Measurements from ENCODE around the gene OR2F1.

Gene OR2F1

DNA sequence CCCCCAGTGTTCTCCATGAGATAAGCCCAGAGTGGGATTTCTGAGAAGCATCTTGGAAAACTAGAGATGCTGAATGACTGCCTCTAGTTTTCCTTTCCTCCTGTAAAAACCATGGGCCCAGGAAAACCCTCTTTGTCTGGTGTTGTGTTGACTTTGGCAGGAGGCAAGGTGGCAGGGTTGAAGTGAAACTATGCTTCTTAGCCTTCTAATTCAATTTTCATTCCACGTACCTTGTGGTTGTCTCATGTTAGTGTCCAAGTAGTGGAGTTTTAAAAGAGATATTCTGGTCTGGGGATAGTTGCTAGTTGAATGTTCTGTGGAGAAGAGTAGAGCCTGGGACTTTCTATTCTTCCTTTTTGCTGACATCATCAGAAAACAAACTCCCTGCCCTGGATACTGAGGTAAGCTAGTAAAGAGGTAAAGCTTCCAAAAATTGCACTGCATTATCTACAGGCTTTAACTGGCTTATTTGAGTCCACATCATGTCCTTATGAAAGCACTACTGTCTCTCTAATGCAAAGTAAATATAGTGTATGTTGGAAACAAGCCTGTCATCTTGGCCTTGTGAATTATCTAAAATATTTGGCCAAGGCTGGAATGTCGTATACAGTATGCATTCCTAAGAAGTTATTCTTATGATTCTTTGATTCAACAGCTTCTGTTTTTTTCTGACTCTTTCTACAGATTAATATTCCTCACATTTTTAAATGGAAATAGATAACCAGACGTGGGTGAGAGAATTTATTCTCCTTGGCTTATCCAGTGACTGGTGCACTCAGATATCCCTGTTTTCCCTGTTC is 19.9 kb upstream of the OR2F1 start, which contains the start of gene OR2F2:
Gene OR2F2 (plus strand): TSS at position 708 of the 800 bp plus-strand sequence. CDS start 0 bp downstream, at position 708.
- H3K27ac ChIP-seq (replicated peaks; ENCODE audit: low read length) = no peak within 1 kb of the TSS
- H3K27me3 ChIP-seq (ENCODE audit: control insufficient read depth in 3 of 3, insufficient read depth in 3 of 3, low read depth in 1 of 3, low read length in 3 of 3) = no peaks in the 10 kb centered on the region
- no peak within 1 kb of the TSS for H3K18ac ChIP-seq (ENCODE audit: low read length)

DNA sequence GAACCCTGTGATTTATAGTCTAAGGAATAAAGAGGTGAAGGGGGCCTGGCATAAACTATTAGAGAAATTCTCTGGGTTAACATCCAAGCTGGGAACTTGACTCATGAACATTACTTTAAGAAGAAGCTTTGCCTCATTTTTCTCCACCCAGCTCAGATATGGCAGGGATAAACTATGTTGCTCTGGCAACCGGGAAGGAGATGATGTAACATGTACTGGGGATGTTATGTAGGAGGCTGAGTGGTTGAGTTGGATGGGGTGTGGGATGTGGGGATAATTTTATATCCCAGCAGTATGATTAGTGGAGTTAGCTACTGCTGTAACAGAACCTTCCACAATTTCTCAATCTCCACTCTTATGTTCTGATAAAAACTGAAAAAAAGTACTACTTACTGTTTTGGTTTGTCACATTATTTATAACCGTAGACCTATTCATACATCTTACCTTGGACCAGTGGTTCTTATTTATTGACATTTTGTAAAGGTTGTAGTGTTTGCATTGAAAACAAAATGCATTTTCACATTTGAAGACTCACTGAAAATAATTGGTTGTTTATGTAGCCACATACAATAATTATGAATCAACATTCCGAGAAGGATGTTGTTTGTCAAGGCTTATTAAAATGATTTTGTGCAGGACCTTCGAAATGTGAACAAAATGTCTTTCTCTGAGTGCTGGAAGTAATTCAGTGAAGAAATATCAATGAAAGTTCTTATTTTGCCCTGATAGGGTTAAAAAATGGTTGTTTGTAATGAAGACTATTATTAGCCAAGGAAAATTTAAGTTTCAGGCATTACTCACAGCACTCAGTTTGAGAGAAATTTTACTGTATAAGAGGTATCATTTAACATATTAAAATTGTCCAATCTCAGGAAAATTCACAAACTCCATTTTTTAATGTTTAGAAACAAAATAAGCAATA is 18.3 kb upstream of the OR2F1 start:
- Histone ChIP-seq H2AFZ (ENCODE audit: low read length) (no peak overlapping the region), H2BK5ac (ENCODE audit: low read length) (no peak overlapping the region), H3K27ac (replicated peaks; ENCODE audit: low read length) (no peak overlapping the region), H3K23ac (ENCODE audit: low read depth, low read length, poor library complexity) (no peak overlapping the region), H3K79me1 (ENCODE audit: low read depth, low read length) (no peaks in the 10 kb centered on the region), H3K4me2 (ENCODE audit: insufficient read depth, low read length, poor library complexity, severe bottlenecking) (no peak overlapping the region), H3K18ac (ENCODE audit: low read length) (no peak overlapping the region), H2BK12ac (ENCODE audit: low read length) (no peak overlapping the region), H2AK5ac (ENCODE audit: low read depth, low read length) (no peak overlapping the region), H3K9me3 (replicated peaks in 1 of 2; ENCODE audit: control insufficient read depth in 2 of 2, insufficient read depth in 1 of 2, low read depth in 1 of 2, low read length in 2 of 2) (no peaks in the 10 kb centered on the region), H2BK15ac (ENCODE audit: low read length) (no peak overlapping the region), H3K36me3 (replicated peaks in 1 of 2; ENCODE audit: control insufficient read depth in 2 of 2, insufficient read depth in 2 of 2, low read length in 2 of 2) (no peaks in the 10 kb centered on the region), H4K91ac (ENCODE audit: low read depth, low read length, poor library complexity) (no peak overlapping the region), H2BK120ac (ENCODE audit: low read depth, low read length) (no peak overlapping the region), H3K4me3 (ENCODE audit: low read length in 2 of 2) (no peak overlapping the region), H3K4ac (ENCODE audit: low read length) (no peak overlapping the region), H3K14ac (ENCODE audit: low read length) (no peak overlapping the region), H4K8ac (ENCODE audit: low read depth, low read length) (no peak overlapping the region), H3K9ac (ENCODE audit: low read depth, low read length, poor library complexity) (no peak overlapping the region), H3K27me3 (ENCODE audit: control insufficient read depth in 3 of 3, insufficient read depth in 3 of 3, low read depth in 1 of 3, low read length in 3 of 3) (no peaks in the 10 kb centered on the region), H3K4me1 (ENCODE audit: control insufficient read depth in 2 of 2, insufficient read depth in 1 of 2, low read depth in 1 of 2, low read length in 2 of 2) (no peaks in the 10 kb centered on the region)
- no CpG with 5 or more reads among the region's 4 CpGs for WGBS, 2 donors (ENCODE audit: extremely low coverage in 2 of 2, insufficient read length in 2 of 2, insufficient replicate concordance in 1 of 2)
- DNase-seq (ENCODE audit: low spot score) = no peak

More for the DNA sequence above, 19.9 kb upstream of the OR2F1 start, which contains the start of gene OR2F2:
- Histone ChIP-seq H3K4ac (ENCODE audit: low read length) (no peak within 1 kb of the TSS), H3K9ac (ENCODE audit: low read depth, low read length, poor library complexity) (no peak within 1 kb of the TSS), H3K23ac (ENCODE audit: low read depth, low read length, poor library complexity) (no peak within 1 kb of the TSS), H3K9me3 (replicated peaks in 1 of 2; ENCODE audit: control insufficient read depth in 2 of 2, insufficient read depth in 1 of 2, low read depth in 1 of 2, low read length in 2 of 2) (no peaks in the 10 kb centered on the region), H3K4me2 (ENCODE audit: insufficient read depth, low read length, poor library complexity, severe bottlenecking) (no peak within 1 kb of the TSS), H4K8ac (ENCODE audit: low read depth, low read length) (no peak within 1 kb of the TSS), H2AFZ (ENCODE audit: low read length) (no peak within 1 kb of the TSS), H2BK120ac (ENCODE audit: low read depth, low read length) (no peak within 1 kb of the TSS), H3K14ac (ENCODE audit: low read length) (no peak within 1 kb of the TSS), H3K4me3 (ENCODE audit: low read length in 2 of 2) (no peak within 1 kb of the TSS), H3K36me3 (replicated peaks in 1 of 2; ENCODE audit: control insufficient read depth in 2 of 2, insufficient read depth in 2 of 2, low read length in 2 of 2) (no peaks in the 10 kb centered on the region), H3K4me1 (ENCODE audit: control insufficient read depth in 2 of 2, insufficient read depth in 1 of 2, low read depth in 1 of 2, low read length in 2 of 2) (no peaks in the 10 kb centered on the region), H2BK5ac (ENCODE audit: low read length) (no peak within 1 kb of the TSS), H2AK5ac (ENCODE audit: low read depth, low read length) (no peak within 1 kb of the TSS), H4K91ac (ENCODE audit: low read depth, low read length, poor library complexity) (no peak within 1 kb of the TSS), H2BK15ac (ENCODE audit: low read length) (no peak within 1 kb of the TSS), H2BK12ac (ENCODE audit: low read length) (no peak within 1 kb of the TSS), H3K79me1 (ENCODE audit: low read depth, low read length) (no peaks in the 10 kb centered on the region)
- WGBS, 2 donors (ENCODE audit: extremely low coverage in 2 of 2, insufficient read length in 2 of 2, insufficient replicate concordance in 1 of 2) = no CpG with 5 or more reads among the region's 3 CpGs
- no peak for DNase-seq (ENCODE audit: low spot score)

DNA sequence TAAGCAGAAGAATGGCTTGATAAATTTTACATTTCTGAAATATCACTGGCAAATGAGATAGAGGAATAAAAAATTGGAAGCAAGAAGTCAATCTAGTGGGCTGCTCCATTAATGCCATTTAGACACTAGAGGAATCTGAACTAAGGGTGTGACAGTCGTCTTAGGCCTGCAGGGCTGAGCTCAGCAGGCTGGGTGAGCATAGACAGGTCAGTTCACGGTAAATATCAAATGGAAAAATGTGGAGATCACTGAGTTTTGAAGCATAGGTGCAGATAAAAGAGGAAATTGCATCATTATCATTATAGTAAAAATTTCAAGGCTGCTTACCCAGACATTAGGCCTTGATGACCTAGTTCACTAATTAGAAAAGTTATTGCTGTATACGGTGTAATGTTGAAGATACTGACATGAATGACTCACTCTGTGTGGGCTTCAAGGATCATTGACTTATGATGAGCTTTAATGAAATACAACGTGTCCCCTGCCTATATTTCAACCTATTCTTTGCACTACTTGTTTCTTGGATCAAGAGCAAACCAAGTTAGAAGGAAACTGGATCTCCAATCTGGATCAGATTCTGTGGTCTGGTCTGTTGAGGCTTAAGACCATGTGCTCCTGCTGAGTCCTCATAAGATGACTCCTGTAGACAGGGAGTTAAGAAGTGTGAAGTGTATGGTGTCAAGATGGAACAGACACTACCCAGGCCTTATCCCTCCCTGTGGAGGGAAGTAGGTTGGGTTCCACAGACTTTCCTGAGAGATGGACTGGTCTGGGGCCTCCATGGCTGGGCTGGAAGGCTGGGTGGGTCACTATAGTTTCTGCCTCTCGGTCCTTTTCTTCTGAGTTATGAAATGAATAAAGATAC is 16.0 kb upstream of the OR2F1 start:
- Histone ChIP-seq H3K27me3 (ENCODE audit: control insufficient read depth in 3 of 3, insufficient read depth in 3 of 3, low read depth in 1 of 3, low read length in 3 of 3) (no peaks in the 10 kb centered on the region), H3K27ac (replicated peaks; ENCODE audit: low read length) (no peak overlapping the region), H3K4me2 (ENCODE audit: insufficient read depth, low read length, poor library complexity, severe bottlenecking) (no peak overlapping the region), H3K9me3 (replicated peaks in 1 of 2; ENCODE audit: control insufficient read depth in 2 of 2, insufficient read depth in 1 of 2, low read depth in 1 of 2, low read length in 2 of 2) (no peaks in the 10 kb centered on the region), H2BK12ac (ENCODE audit: low read length) (no peak overlapping the region), H3K36me3 (replicated peaks in 1 of 2; ENCODE audit: control insufficient read depth in 2 of 2, insufficient read depth in 2 of 2, low read length in 2 of 2) (no peaks in the 10 kb centered on the region), H3K14ac (ENCODE audit: low read length) (no peak overlapping the region), H3K79me1 (ENCODE audit: low read depth, low read length) (no peaks in the 10 kb centered on the region), H2BK120ac (ENCODE audit: low read depth, low read length) (no peak overlapping the region), H3K23ac (ENCODE audit: low read depth, low read length, poor library complexity) (no peak overlapping the region), H3K9ac (ENCODE audit: low read depth, low read length, poor library complexity) (no peak overlapping the region), H2AFZ (ENCODE audit: low read length) (no peak overlapping the region), H3K4me3 (ENCODE audit: low read length in 2 of 2) (no peak overlapping the region), H3K18ac (ENCODE audit: low read length) (no peak overlapping the region), H3K4ac (ENCODE audit: low read length) (no peak overlapping the region), H2BK5ac (ENCODE audit: low read length) (no peak overlapping the region), H4K8ac (ENCODE audit: low read depth, low read length) (no peak overlapping the region), H2AK5ac (ENCODE audit: low read depth, low read length) (no peak overlapping the region), H2BK15ac (ENCODE audit: low read length) (no peak overlapping the region), H4K91ac (ENCODE audit: low read depth, low read length, poor library complexity) (no peak overlapping the region), H3K4me1 (ENCODE audit: control insufficient read depth in 2 of 2, insufficient read depth in 1 of 2, low read depth in 1 of 2, low read length in 2 of 2) (no peaks in the 10 kb centered on the region)
- no peak for DNase-seq (ENCODE audit: low spot score)
- no CpG with 5 or more reads among the region's 5 CpGs for WGBS, 2 donors (ENCODE audit: extremely low coverage in 2 of 2, insufficient read length in 2 of 2, insufficient replicate concordance in 1 of 2)
